Stimulated activated CD4-positive, alpha-beta T cell treated with anti-CD3 and anti-CD28 coated beads, Interleukin-2, amount 100 ng/mL, for 48 hours (primary cell): ENCODE results near the gene SURF1.
"Not testable (repeated sequence)": the region's sequence is repeated elsewhere in the genome, so short reads cannot be mapped to it uniquely, and the experiment has no call there.

Experiments
- DNase-seq, 2 donors: peaks; one replicate each; pipeline ENCODE4 v3.0.0-alpha.2; 2020

Gene SURF1

GRCh38 chr9:133382507-133383141 lies 26.3 kb upstream of the SURF1 start:
- DNase-seq, result no peak

- no peak for DNase-seq
These were observed 24.4 kb upstream of the SURF1 start for GRCh38 chr9:133380734-133381133.

GRCh38 chr9:133379153-133380086 lies 23.1 kb upstream of the SURF1 start:
- DNase-seq, result no peak

GRCh38 chr9:133378408-133378962 lies 22.2 kb upstream of the SURF1 start:
- no peak for DNase-seq

- no peak for DNase-seq
These were observed 21.5 kb upstream of the SURF1 start for GRCh38 chr9:133377721-133378216.

- DNase-seq, result not testable (repeated sequence)
These were observed 21.0 kb upstream of the SURF1 start for GRCh38 chr9:133377280-133377679.

- DNase-seq, result peak; percentile 95 to 98
These were observed 19.7 kb upstream of the SURF1 start, which contains the start of the genes STKLD1 and SURF4 for GRCh38 chr9:133375724-133376654. TSS of gene STKLD1 (plus strand) at chr9:133376366. CDS start at chr9:133376474, 108 bp downstream. TSS of gene SURF4 (minus strand) at chr9:133376060. CDS start at chr9:133375969, 91 bp downstream.

- DNase-seq, result no peak
These were observed 18.9 kb upstream of the SURF1 start for GRCh38 chr9:133375116-133375723.

GRCh38 chr9:133374612-133375115 lies 18.4 kb upstream of the SURF1 start:
- DNase-seq, result no peak

- no peak for DNase-seq
These were observed 15.9 kb upstream of the SURF1 start for GRCh38 chr9:133372144-133372543.

- peak; percentile 67 to 68 for DNase-seq
These were observed 15.0 kb upstream of the SURF1 start for GRCh38 chr9:133371261-133371711.

GRCh38 chr9:133370685-133371084 lies 14.4 kb upstream of the SURF1 start:
- DNase-seq, result no peak

GRCh38 chr9:133369933-133370332 lies 13.6 kb upstream of the SURF1 start:
- DNase-seq, result no peak

- no peak for DNase-seq
These were observed 13.1 kb upstream of the SURF1 start for GRCh38 chr9:133369422-133369821.

- no peak for DNase-seq
These were observed 12.1 kb upstream of the SURF1 start for GRCh38 chr9:133368249-133368881.

- no peak for DNase-seq
These were observed 11.5 kb upstream of the SURF1 start for GRCh38 chr9:133367778-133368177.

- no peak for DNase-seq
These were observed 10.9 kb upstream of the SURF1 start for GRCh38 chr9:133367221-133367620.

- DNase-seq, result no peak
These were observed 10.1 kb upstream of the SURF1 start for GRCh38 chr9:133366435-133366834.

GRCh38 chr9:133362359-133363044 lies 6.2 kb upstream of the SURF1 start:
- no peak for DNase-seq

GRCh38 chr9:133361507-133362092 lies 5.3 kb upstream of the SURF1 start:
- DNase-seq, result no peak
